ENCODE results near the gene LRP10. TPM values are rescaled to one million over a fixed set of nuclear protein-coding genes. Genes with fewer than 3 reads are reported as not detected.
"Not testable (repeated sequence)": the region's sequence is repeated elsewhere in the genome, so short reads cannot be mapped to it uniquely, and the experiment has no call there.

The LRP10 gene
- total and polyA plus RNA-seq, 2 of the 8 experiments (the other 6 are each of a cell fraction or from before 2014, with no cell fraction given), result 12.4 to 15.6 TPM

- TF ChIP-seq BACH1 (IDR thresholded peaks at IDR 0.05; ENCODE audit: low read length) (no peak), NRF1 (IDR thresholded peaks at IDR 0.05; ENCODE audit: low read depth, low read length) (no peak), POLR2AphosphoS5 (IDR thresholded peaks at IDR 0.05; ENCODE audit: low read depth, low read length) (no peak)
These were observed 46.7 kb upstream of the LRP10 start (continued) for GRCh38 chr14:22824711-22825359.

- not testable (repeated sequence) for H2BK120ac ChIP-seq (replicated peaks; ENCODE audit: low read depth, low read length); H4K5ac ChIP-seq (ENCODE audit: insufficient read length, low read depth, low read length); H3K18ac ChIP-seq (ENCODE audit: extremely low read depth, low read length); H2BK15ac ChIP-seq (ENCODE audit: low read length); H3K23ac ChIP-seq (ENCODE audit: insufficient read length); H2BK20ac ChIP-seq (ENCODE audit: low read length); H4K20me1 ChIP-seq (replicated peaks in 1 of 2; ENCODE audit: control insufficient read depth in 1 of 2, insufficient read depth in 2 of 2, low read length in 2 of 2); H3K27me3 ChIP-seq (replicated peaks in 1 of 4; ENCODE audit: control insufficient read depth in 3 of 4, extremely low read depth in 1 of 4, insufficient read depth in 3 of 4, low read length in 3 of 4); H3K79me1 ChIP-seq (ENCODE audit: low read depth, low read length); H4K91ac ChIP-seq (replicated peaks; ENCODE audit: insufficient read length, low read length); H3K4me1 ChIP-seq (replicated peaks in 1 of 4; ENCODE audit: control insufficient read depth in 3 of 4, insufficient read depth in 4 of 4, low read length in 3 of 4); FAIRE-seq; H3K56ac ChIP-seq (replicated peaks; ENCODE audit: insufficient read length, low read depth, low read length); H3K14ac ChIP-seq (ENCODE audit: insufficient read length); H3K9me3 ChIP-seq (ENCODE audit: insufficient read depth in 2 of 2, low read depth in 1 of 2, low read length in 1 of 2); H3K4ac ChIP-seq (replicated peaks; ENCODE audit: insufficient read length, low read depth, low read length); H3K23me2 ChIP-seq (ENCODE audit: low read depth, low read length); H2AK5ac ChIP-seq (ENCODE audit: low read depth, low read length); DNase-seq (ENCODE audit: low read depth in 1 of 2, low spot score in 2 of 2)
- Histone ChIP-seq H3K4me2 (ENCODE audit: insufficient read depth in 1 of 2, low read depth in 2 of 2, low read length in 2 of 2) (peak overlapping the region; percentile 39 to 65), H3K4me3 (ENCODE audit: extremely low read depth in 1 of 4, insufficient read depth in 2 of 4, low read depth in 3 of 4, low read length in 4 of 4) (peak overlapping the region in 3 of 4 experiments; percentile 87 to 89 (median 88); a peak in 6 of 8 replicates), H3K36me3 (ENCODE audit: control insufficient read depth in 2 of 4, insufficient read depth in 4 of 4, low read length in 3 of 4) (peaks cover 3 to 16% (median 9%) of the 10 kb centered on the region in 4 experiments; a peak in 7 of 8 replicates), H4K8ac (ENCODE audit: extremely low read depth, insufficient read depth, low read length) (peak overlapping the region; percentile 81; the same call in 1 of the 2 replicates), H3K27ac (ENCODE audit: low read depth, low read length) (0 out of 2 replicates have a peak overlapping the region, but pooled peaks have one; percentile 25), H2BK5ac (ENCODE audit: low read depth, low read length) (peak overlapping the region; percentile 37; the same call in 1 of the 2 replicates), H3K79me2 (ENCODE audit: control insufficient read depth in 1 of 2, insufficient read depth in 2 of 2, low read length in 2 of 2) (peaks cover 0 to 12% of the 10 kb centered on the region in 2 experiments; a peak in 3 of 4 replicates), H2AFZ (ENCODE audit: low read length) (peak overlapping the region; percentile 69), H3K9ac (replicated peaks in 1 of 4; ENCODE audit: extremely low read depth in 1 of 4, low read depth in 3 of 4, low read length in 3 of 4) (peak overlapping the region in 2 of 4 experiments; percentile 69 to 75; a peak in 3 of 7 replicates), H2BK12ac (ENCODE audit: low read depth, low read length) (peak overlapping the region; percentile 20; the same call in 1 of the 2 replicates)
- WGBS, 2 experiments (ENCODE audit: extremely low coverage in 1 of 2, insufficient coverage in 1 of 2, insufficient read length in 1 of 2, insufficient replicate concordance in 2 of 2, low coverage in 1 of 2, low lambda C conversion rate in 2 of 2, missing lambda C conversion rate in 1 of 2), result 86% methylated on average over 12 of the region's 12 CpGs; no CpG with 5 or more reads in 1 of the 2 experiments
- ChIA-PET POLR2A (ENCODE audit: partially characterized antibody) (interaction anchor here (0.6 to 16.3 kb wide), 5 partner anchors 8 to 90 kb away, joined by 3 to 203 read pairs (median 9); partner anchors contain the start of gene MMP14), CTCF (ENCODE audit: partially characterized antibody) (interaction anchor here (1.0 to 53.1 kb wide), 5 partner anchors 9 to 101 kb away, joined by 3 to 1562 read pairs (median 5); partner anchors contain the start of genes LRP10, MMP14 and REM2)
These were observed 42.4 kb upstream of the LRP10 start for GRCh38 chr14:22829076-22829660.
